Lower leg skin (tissue), 4 donors: ENCODE measurements around the gene ISX. TPM values are rescaled to one million over a fixed set of nuclear protein-coding genes. Genes with fewer than 3 reads are reported as not detected.

Source experiments
- DNase-seq, 2 donors: peaks; one replicate each; pipeline ENCODE4 v3.0.0-alpha.2; 2019; ENCODE audit warnings: low spot score in 2 of 2
- H3K4me3 ChIP-seq: fragments of 200-600 bp; sonication (generic); 2 replicates; pipeline ENCODE4 v1.5.1; 2017; ENCODE audit warnings: mild to moderate bottlenecking, low read depth; ENCODE audit not compliant: poor library complexity, severe bottlenecking
- POLR2A ChIP-seq, 2 donors: fragments of 450-650 bp; IDR thresholded peaks; one replicate each; pipeline ENCODE4 v1.6.1; 2016 to 2017; ENCODE audit warnings: antibody characterized with exemption in 2 of 2, mild to moderate bottlenecking in 1 of 2, moderate library complexity in 1 of 2
- whole genome bisulfite sequencing, 2 donors: methylation state at CpG; one replicate each; pipeline ENCODE4 v1.1.5; 2018; 5-methylcytosine and 5-hydroxymethylcytosine counted together
- intact Hi-C: fragments of 100-400 bp; cut with DNase I; formaldehyde crosslinking; loops from one replicate; pipeline ENCODE4 v1.15.0; 2023; ENCODE audit warnings: low total_unique reads
- total RNA-seq, 4 donors: library from RNA; depleted of rRNA; stranded (reverse); fragments of >200 nt; gene quantifications; one replicate each; pipeline ENCODE4 v1.1.0, GENCODE V29; 2016
- TF ChIP-seq, protein P1 (sequence below), 3 donors: fragments of 450-650 bp; IDR thresholded peaks; one replicate each; pipeline ENCODE4 v1.5.1; 2016; ENCODE audit warnings: antibody characterized with exemption in 3 of 3, mild to moderate bottlenecking in 3 of 3, moderate library complexity in 2 of 3

Gene ISX
- total RNA-seq, 4 donors from 2014 or later: 0.13 to 0.15 TPM; not detected in 2

DNA sequence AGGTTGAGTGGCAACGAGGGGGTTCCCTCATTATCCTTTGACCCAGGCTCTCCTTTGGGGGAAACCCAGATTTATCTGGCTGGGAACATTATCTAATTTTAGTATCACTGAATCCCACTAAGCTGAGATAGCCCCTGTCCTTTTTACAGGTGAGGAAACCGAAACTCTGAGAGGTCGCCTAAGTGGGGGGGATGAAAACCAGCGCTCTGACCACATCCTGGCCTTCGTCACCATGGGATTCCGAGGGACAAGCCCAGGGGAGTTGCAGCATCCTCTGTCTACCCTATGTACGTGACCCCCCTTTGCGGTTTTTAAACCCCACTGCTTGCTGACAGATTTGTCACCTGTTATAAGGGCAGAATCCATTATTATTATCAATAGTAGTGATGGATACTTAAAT, 61.0 kb downstream of the ISX start:
- intact Hi-C loops: no loop called here
- no peak for DNase-seq
- WGBS, 2 donors: 71 to 80% methylated on average over 8 of the region's 8 CpGs
- TF ChIP-seq POLR2A (IDR thresholded peaks at IDR 0.05): no peak
- TF ChIP-seq, protein P1, sequence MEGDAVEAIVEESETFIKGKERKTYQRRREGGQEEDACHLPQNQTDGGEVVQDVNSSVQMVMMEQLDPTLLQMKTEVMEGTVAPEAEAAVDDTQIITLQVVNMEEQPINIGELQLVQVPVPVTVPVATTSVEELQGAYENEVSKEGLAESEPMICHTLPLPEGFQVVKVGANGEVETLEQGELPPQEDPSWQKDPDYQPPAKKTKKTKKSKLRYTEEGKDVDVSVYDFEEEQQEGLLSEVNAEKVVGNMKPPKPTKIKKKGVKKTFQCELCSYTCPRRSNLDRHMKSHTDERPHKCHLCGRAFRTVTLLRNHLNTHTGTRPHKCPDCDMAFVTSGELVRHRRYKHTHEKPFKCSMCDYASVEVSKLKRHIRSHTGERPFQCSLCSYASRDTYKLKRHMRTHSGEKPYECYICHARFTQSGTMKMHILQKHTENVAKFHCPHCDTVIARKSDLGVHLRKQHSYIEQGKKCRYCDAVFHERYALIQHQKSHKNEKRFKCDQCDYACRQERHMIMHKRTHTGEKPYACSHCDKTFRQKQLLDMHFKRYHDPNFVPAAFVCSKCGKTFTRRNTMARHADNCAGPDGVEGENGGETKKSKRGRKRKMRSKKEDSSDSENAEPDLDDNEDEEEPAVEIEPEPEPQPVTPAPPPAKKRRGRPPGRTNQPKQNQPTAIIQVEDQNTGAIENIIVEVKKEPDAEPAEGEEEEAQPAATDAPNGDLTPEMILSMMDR (IDR thresholded peaks at IDR 0.05): no peak
- H3K4me3 ChIP-seq: no peak overlapping the region

DNA sequence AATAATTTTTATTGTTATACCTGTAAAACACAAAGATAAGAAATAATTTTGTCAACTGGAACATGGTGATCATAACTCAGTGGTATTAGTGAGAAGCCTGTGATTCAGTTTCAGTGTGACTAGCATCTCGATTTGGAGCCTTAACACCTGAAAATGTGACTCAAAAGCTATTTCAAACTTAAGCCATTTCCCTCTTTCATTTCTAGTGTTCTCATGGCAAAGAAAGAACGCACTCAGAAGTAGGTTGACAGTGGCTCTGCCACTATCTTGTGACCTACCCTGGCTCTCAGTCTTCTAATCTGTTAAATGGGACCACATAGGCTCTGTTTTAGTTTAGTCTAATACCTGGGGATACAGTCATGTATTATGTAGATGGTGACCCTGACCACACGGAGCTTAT, 62.7 kb downstream of the ISX start:
- WGBS, 2 donors: 76 to 79% methylated on average over 3 of the region's 3 CpGs
- TF ChIP-seq, protein P1 (IDR thresholded peaks at IDR 0.05): no peak
- no peak for TF ChIP-seq POLR2A (IDR thresholded peaks at IDR 0.05)
- DNase-seq: no peak
- no peak overlapping the region for H3K4me3 ChIP-seq
- intact Hi-C loops: no loop called here

DNA sequence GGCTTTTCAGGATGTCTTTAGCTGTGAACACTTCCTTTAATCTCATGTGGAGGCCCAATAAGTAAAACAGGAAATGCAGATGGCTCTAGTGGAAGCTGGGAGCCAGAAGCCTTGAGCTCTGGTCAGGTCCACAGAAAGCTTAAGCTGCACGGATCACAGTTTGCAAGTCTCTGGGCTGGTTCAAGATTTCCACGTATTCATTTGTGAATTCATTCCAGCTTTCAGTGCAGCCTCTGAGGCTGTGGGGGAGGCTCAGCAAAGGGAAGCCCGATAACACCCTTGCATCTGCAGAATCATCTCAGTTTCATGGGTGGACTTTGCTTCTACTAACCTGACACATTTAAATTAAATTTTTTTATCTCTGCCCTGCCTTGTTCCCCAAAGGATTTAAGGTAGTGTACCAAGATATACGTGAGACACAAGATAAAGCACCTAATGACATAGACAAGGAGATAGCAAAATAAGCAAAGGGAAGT, 65.6 kb downstream of the ISX start:
- no peak for TF ChIP-seq POLR2A (IDR thresholded peaks at IDR 0.05)
- TF ChIP-seq, protein P1 (IDR thresholded peaks at IDR 0.05): no peak
- H3K4me3 ChIP-seq: no peak overlapping the region
- no peak for DNase-seq
- WGBS, 2 donors: 34 to 37% methylated on average over 4 of the region's 4 CpGs
- intact Hi-C loops: no loop called here

DNA sequence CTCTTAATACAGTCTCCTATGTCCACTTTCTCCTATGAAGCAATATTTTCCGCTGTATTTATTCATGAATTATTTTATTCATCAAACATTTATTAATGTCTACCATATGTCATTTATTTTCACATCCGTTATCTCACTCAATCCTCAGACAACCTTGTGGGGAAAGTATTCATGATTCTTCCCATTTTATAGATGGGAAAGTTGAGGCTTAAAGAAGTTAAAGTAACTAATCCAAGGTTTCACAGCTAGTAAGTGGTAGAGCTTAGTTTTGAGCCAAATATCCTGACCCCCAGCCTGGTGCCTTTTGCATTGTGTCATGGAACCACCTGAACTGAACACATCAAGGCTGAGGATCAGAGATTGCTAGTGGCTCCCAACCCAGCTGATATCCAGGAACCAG, 66.6 kb downstream of the ISX start:
- DNase-seq: no peak
- no peak overlapping the region for H3K4me3 ChIP-seq
- WGBS, 2 donors: 83 to 90% methylated on average over 2 of the region's 2 CpGs
- intact Hi-C loops: no loop called here
- TF ChIP-seq, protein P1 (IDR thresholded peaks at IDR 0.05): no peak
- no peak for TF ChIP-seq POLR2A (IDR thresholded peaks at IDR 0.05)

DNA sequence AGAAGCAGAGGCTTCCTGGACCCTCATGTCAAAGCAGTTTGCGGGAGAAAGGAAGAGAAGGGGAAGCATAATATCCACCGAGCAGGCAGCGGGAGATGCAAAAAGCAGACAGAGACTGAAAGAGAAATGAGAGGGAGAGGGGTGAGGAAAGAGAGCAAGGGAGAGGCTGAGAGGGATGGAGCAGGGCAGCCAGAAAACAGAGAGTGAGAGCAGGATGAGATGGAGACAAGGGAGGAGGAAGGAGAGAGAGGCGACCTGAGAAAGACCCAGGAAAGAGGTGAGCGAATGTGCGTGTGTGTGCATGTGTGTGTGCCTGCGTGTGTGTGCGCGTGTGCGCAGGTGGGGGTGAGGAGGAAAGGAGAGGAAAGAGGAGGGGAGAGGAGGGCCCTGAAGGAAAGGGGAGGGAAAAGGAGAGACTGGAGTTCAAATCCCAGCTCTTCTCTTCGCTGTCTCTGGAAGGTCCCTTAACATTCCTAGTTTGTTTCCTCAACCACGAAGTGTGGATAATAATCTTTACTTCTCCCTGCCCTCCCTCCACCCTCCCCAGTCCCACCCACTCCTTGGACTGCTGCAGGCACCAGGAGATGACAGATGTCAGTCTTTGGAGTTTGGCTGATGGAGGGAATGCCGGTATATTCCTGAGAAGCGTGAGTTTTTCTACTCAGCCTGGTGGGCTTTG, 67.9 kb downstream of the ISX start:
- intact Hi-C loops: no loop called here
- H3K4me3 ChIP-seq: no peak overlapping the region
- WGBS, 2 donors: 48 to 49% methylated on average over 14 of the region's 14 CpGs
- DNase-seq: no peak
- TF ChIP-seq, protein P1 (IDR thresholded peaks at IDR 0.05): no peak
- no peak for TF ChIP-seq POLR2A (IDR thresholded peaks at IDR 0.05)

DNA sequence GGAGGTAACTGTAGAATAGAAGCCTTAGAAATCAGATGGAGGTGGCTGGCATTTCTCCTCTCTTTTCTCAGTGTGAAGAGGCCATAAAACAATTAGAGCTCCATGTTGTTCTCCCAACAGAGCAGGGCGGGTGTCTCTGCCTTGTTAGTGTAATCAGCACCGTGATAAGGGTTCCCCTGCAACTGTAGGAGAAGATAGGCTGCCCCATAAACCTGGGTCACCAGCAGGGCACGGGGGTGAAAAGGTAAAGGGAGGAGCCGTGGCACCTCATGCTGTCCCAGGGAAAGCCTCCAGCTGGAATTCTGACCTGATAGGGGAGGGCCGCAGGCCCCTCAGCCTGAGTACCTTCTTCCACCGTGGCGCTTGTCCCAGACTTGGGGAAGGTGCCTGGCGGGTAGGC, 68.7 kb downstream of the ISX start:
- 30 to 37% methylated on average over 8 of the region's 8 CpGs for WGBS, 2 donors
- TF ChIP-seq, protein P1 (IDR thresholded peaks at IDR 0.05): no peak
- H3K4me3 ChIP-seq: no peak overlapping the region
- intact Hi-C loops: no loop called here
- no peak for DNase-seq
